ENCODE results near the gene SLC7A8. TPM values are rescaled to one million over a fixed set of nuclear protein-coding genes. Genes with fewer than 3 reads are reported as not detected.

Gene SLC7A8
- total RNA-seq, 1 experiment from 2014 or later: 77.9 TPM

DNA sequence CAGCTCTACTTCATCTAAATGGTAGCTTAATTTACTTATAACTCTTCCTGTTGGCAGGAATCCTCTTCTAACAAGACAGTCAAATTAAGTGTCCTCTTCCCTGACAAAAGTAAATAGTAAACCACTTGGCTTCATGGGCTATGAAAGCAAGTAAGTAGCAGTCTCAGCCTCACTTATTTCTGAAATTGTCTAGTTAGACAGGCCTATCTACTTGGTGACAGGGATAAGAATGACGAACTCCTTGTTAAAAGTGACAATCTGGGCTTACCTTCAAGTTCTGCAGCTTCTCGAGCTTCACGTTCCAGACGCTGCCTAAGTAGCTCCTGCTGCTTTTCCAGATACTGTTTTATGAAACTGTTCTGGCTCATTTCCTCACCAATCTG is 93.2 kb downstream of the SLC7A8 start:
- DNase-seq: no peak
- no peaks in the 10 kb centered on the region for H3K9me3 Mint-ChIP-seq
- Histone ChIP-seq H3K9me3 (ENCODE audit: control insufficient read depth, low read depth, low read length) (no peaks in the 10 kb centered on the region), H2BK5ac (ENCODE audit: insufficient read length, low read length) (no peak overlapping the region), H2BK20ac (ENCODE audit: low read depth, low read length, poor library complexity, severe bottlenecking) (no peak overlapping the region), H3K79me1 (ENCODE audit: insufficient read depth, low read depth, low read length, poor library complexity, severe bottlenecking) (peaks cover 3% of the 10 kb centered on the region), H4K91ac (ENCODE audit: insufficient read length, low read depth, low read length) (no peak overlapping the region), H2AK5ac (ENCODE audit: insufficient read length, low read length) (no peak overlapping the region), H2BK120ac (ENCODE audit: low read depth, low read length, poor library complexity, severe bottlenecking) (no peak overlapping the region), H3K4me2 (ENCODE audit: insufficient read depth, insufficient read length, low read length) (no peak overlapping the region), H2BK12ac (ENCODE audit: insufficient read length, low read depth, low read length) (no peak overlapping the region), H3K23ac (ENCODE audit: insufficient read length, low read depth, low read length) (no peak overlapping the region), H3K14ac (ENCODE audit: insufficient read depth, low read length) (no peak overlapping the region), H3K23me2 (ENCODE audit: insufficient read length, low read depth, low read length, poor library complexity, severe bottlenecking) (peaks cover 6% of the 10 kb centered on the region), H4K5ac (ENCODE audit: insufficient read length, low read depth, low read length) (no peak overlapping the region), H4K20me1 (ENCODE audit: control insufficient read depth, insufficient read depth, insufficient read length) (no peaks in the 10 kb centered on the region), H3T11ph (ENCODE audit: low read length) (no peak overlapping the region), H2AFZ (ENCODE audit: low read length) (no peak overlapping the region), H3K18ac (ENCODE audit: insufficient read length, low read depth, low read length) (no peak overlapping the region), H2BK15ac (ENCODE audit: low read depth, low read length) (no peak overlapping the region), H3K56ac (ENCODE audit: insufficient read length, low read depth, low read length) (no peak overlapping the region), H4K8ac (replicated peaks; ENCODE audit: insufficient read length, low read depth, low read length) (no peak overlapping the region), H3K9ac (ENCODE audit: extremely low read depth, insufficient read length, low read length) (no peak overlapping the region), H3K4me1 (ENCODE audit: insufficient read depth, low read length) (peaks cover 2% of the 10 kb centered on the region; the same call in 1 of the 2 replicates), H3K4ac (ENCODE audit: low read depth, low read length) (no peak overlapping the region), H3K27ac (ENCODE audit: insufficient read length, low read depth, low read length) (no peak overlapping the region), H3K27me3 (ENCODE audit: insufficient read depth, low read length) (no peaks in the 10 kb centered on the region), H3K79me2 (ENCODE audit: insufficient read depth, low read length) (peaks cover 16% of the 10 kb centered on the region)
- WGBS (ENCODE audit: extremely low coverage, insufficient read length, low lambda C conversion rate): no CpG with 5 or more reads among the region's 4 CpGs
- no peaks in the 10 kb centered on the region for H3K27me3 Mint-ChIP-seq (ENCODE audit: low read depth)
- H3K27ac Mint-ChIP-seq: no peak overlapping the region
- H3K4me3 Mint-ChIP-seq: no peak overlapping the region
- no peak for TF ChIP-seq CTCF (conservative IDR thresholded peaks at IDR 0.05)
- H3K36me3 Mint-ChIP-seq (ENCODE audit: insufficient read depth in 1 of 3, low read depth in 3 of 3): peaks cover 42 to 75% (median 73%) of the 10 kb centered on the region in 3 experiments; a peak in 6 of 7 replicates
- peaks cover 6 to 7% of the 10 kb centered on the region in 2 experiments; a peak in 1 of 4 replicates for H3K4me1 Mint-ChIP-seq

Measured in H9 (cell line).